Ramos (cell line): ENCODE data around the gene RABEP1.

Source experiments
- in situ Hi-C: fragments of 300-500 bp; cut with MboI; formaldehyde crosslinking; loops from one replicate; pipeline ENCODE4 v1.14.3; 2022; ENCODE audit warnings: low sequenced_read_pairs; ENCODE audit not compliant: unreplicated experiment

Gene RABEP1

GRCh38 chr17:5354886-5355415, 72.9 kb downstream of the RABEP1 start:
- in situ Hi-C loops: no loop called here

- in situ Hi-C loops: no loop called here
These were observed 73.5 kb downstream of the RABEP1 start for GRCh38 chr17:5355421-5356129.

GRCh38 chr17:5361426-5361825, 79.3 kb downstream of the RABEP1 start:
- in situ Hi-C loops: no loop called here

GRCh38 chr17:5362162-5362811, 80.2 kb downstream of the RABEP1 start:
- in situ Hi-C loops: no loop called here

- in situ Hi-C loops: no loop called here
These were observed 82.1 kb downstream of the RABEP1 start for GRCh38 chr17:5364156-5364555.

GRCh38 chr17:5364696-5365095, 82.6 kb downstream of the RABEP1 start:
- in situ Hi-C loops: no loop called here

GRCh38 chr17:5365831-5366230, 83.7 kb downstream of the RABEP1 start:
- in situ Hi-C loops: no loop called here

- in situ Hi-C loops: no loop called here
These were observed 88.3 kb downstream of the RABEP1 start for GRCh38 chr17:5370411-5370810.

- in situ Hi-C loops: no loop called here
These were observed 91.0 kb downstream of the RABEP1 start for GRCh38 chr17:5373112-5373511.

- in situ Hi-C loops: no loop called here
These were observed 96.6 kb downstream of the RABEP1 start for GRCh38 chr17:5378566-5379207.

- in situ Hi-C loops: no loop called here
These were observed 97.4 kb downstream of the RABEP1 start for GRCh38 chr17:5379351-5380107.

- in situ Hi-C loops: no loop called here
These were observed 98.5 kb downstream of the RABEP1 start for GRCh38 chr17:5380491-5381135.

GRCh38 chr17:5381542-5381941, 99.5 kb downstream of the RABEP1 start:
- in situ Hi-C loops: no loop called here

GRCh38 chr17:5391678-5392077, 109.6 kb downstream of the RABEP1 start:
- in situ Hi-C loops: no loop called here

GRCh38 chr17:5396612-5397011, 114.5 kb downstream of the RABEP1 start:
- in situ Hi-C loops: no loop called here

- in situ Hi-C loops: no loop called here
These were observed 117.7 kb downstream of the RABEP1 start for GRCh38 chr17:5399767-5400166.

- in situ Hi-C loops: no loop called here
These were observed 123.3 kb downstream of the RABEP1 start for GRCh38 chr17:5405400-5405799.

- in situ Hi-C loops: no loop called here
These were observed 126.1 kb downstream of the RABEP1 start for GRCh38 chr17:5408186-5408585.

GRCh38 chr17:5410594-5411272, 128.6 kb downstream of the RABEP1 start:
- in situ Hi-C loops: no loop called here

- in situ Hi-C loops: no loop called here
These were observed 131.6 kb downstream of the RABEP1 start for GRCh38 chr17:5413682-5414081.
